ENCODE measurements around the gene PABPN1. TPM values are rescaled to one million over a fixed set of nuclear protein-coding genes. Genes with fewer than 3 reads are reported as not detected.

The PABPN1 gene
- total and polyA plus RNA-seq, 2 of the 13 experiments (the other 11 are each of a cell fraction or from before 2014, with no cell fraction given): 233 to 524 TPM

GRCh38 chr14:23301969-23302289 is 19.3 kb upstream of the PABPN1 start (continued):
- TF ChIP-seq ZGPAT (CRISPR knock-in tag; IDR thresholded peaks at IDR 0.05) (peak; percentile 95), NFE2L1 (CRISPR knock-in tag; IDR thresholded peaks at IDR 0.05; ENCODE audit: borderline replicate concordance) (peak; percentile 76; the same call in 1 of the 2 replicates), ZNF766 (CRISPR knock-in tag; IDR thresholded peaks at IDR 0.05; ENCODE audit: borderline replicate concordance) (peak; percentile 77; the same call in 1 of the 2 replicates), CSRNP2 (CRISPR knock-in tag; conservative IDR thresholded peaks at IDR 0.05; ENCODE audit: low read depth) (no peak), ZNF616 (CRISPR knock-in tag; IDR thresholded peaks at IDR 0.05; ENCODE audit: low read depth) (peak; percentile 94; the same call in 1 of the 2 replicates), AFF4 (CRISPR knock-in tag; IDR thresholded peaks at IDR 0.05) (no peak; the same call in 1 of the 2 replicates), TMF1 (CRISPR knock-in tag; IDR thresholded peaks at IDR 0.05; ENCODE audit: low read depth) (peak; percentile 71; the same call in 1 of the 2 replicates), YEATS4 (CRISPR knock-in tag; IDR thresholded peaks at IDR 0.05; ENCODE audit: borderline replicate concordance) (peak; percentile 95; the same call in 1 of the 2 replicates), ATF3 (CRISPR knock-in tag; IDR thresholded peaks at IDR 0.05) (peak; percentile 67; the same call in 1 of the 2 replicates), LBX2 (CRISPR knock-in tag; IDR thresholded peaks at IDR 0.05; ENCODE audit: borderline replicate concordance) (peak; percentile 93), KLF13 (CRISPR knock-in tag; IDR thresholded peaks at IDR 0.05) (no peak; the same call in 1 of the 2 replicates), ZNF530 (CRISPR knock-in tag; IDR thresholded peaks at IDR 0.05; ENCODE audit: low read depth) (no peak), KLF11 (CRISPR knock-in tag; IDR thresholded peaks at IDR 0.05) (no peak), ZNF136 (CRISPR knock-in tag; IDR thresholded peaks at IDR 0.05; ENCODE audit: low read depth) (peak; percentile 98; the same call in 1 of the 2 replicates), MAX (IDR thresholded peaks at IDR 0.05) (no peak), TSC22D2 (CRISPR knock-in tag; IDR thresholded peaks at IDR 0.05; ENCODE audit: borderline replicate concordance) (peak; percentile 55), AGO1 (IDR thresholded peaks at IDR 0.05; ENCODE audit: low read depth, low read length, poor library complexity, severe bottlenecking) (no peak), IRF9 (CRISPR knock-in tag; IDR thresholded peaks at IDR 0.05; ENCODE audit: borderline replicate concordance) (no peak; the same call in 1 of the 2 replicates)
